ENCODE results near the gene MILR1.
"Not testable (repeated sequence)": the region's sequence is repeated elsewhere in the genome, so short reads cannot be mapped to it uniquely, and the experiment has no call there.

MILR1 gene, protein sequence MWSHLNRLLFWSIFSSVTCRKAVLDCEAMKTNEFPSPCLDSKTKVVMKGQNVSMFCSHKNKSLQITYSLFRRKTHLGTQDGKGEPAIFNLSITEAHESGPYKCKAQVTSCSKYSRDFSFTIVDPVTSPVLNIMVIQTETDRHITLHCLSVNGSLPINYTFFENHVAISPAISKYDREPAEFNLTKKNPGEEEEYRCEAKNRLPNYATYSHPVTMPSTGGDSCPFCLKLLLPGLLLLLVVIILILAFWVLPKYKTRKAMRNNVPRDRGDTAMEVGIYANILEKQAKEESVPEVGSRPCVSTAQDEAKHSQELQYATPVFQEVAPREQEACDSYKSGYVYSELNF

GRCh38 chr17:64448665-64449512 is at the start of gene MILR1:
Gene MILR1 (plus strand): TSS chr17:64449115. CDS start chr17:64449169, 54 bp downstream.
- no peak for DNase-seq

DNA sequence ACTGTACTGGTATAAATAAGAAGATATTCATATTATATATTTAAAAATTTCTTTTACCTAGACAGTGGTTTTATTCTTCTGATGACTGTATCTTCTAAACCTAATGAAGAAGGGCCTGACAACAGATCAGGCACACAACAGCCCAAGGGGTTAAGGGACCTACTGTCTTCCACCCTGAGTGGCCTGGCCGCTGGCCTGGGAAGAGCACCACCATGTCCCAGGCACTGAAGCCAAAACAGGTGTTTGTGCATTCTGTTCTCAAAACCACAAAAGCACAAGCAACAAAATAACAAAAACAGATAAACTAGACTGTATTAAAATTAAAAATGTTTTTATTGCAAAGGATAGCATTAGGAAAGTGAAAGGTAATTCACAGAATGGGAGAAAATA is 49.2 kb upstream of the MILR1 start:
- no peak for DNase-seq

GRCh38 chr17:64400642-64401041 is 48.3 kb upstream of the MILR1 start:
- no peak for DNase-seq

GRCh38 chr17:64401244-64401860 is 47.6 kb upstream of the MILR1 start:
- DNase-seq, result no peak

DNA sequence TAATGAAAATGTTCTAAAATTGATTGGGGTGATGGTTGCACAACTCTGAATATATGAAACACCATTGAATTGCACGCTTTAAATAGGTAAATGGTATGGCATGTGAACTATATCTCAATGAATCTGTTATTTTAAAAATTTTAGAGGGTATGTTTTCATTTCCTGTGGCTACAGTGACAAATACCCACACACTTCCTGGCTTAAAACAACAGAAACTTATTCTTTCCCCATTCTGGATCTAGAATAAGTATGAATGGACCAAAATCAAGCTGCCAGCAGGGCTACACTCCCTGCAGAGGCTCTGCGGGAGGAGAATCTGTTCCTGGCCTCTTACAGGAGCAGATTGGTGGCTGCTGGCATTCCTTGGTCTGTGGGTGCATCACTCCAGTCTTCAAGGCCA is 47.0 kb upstream of the MILR1 start:
- no peak for DNase-seq

- no peak for DNase-seq
Observed at GRCh38 chr17:64402469-64402868, 46.4 kb upstream of the MILR1 start.

DNA sequence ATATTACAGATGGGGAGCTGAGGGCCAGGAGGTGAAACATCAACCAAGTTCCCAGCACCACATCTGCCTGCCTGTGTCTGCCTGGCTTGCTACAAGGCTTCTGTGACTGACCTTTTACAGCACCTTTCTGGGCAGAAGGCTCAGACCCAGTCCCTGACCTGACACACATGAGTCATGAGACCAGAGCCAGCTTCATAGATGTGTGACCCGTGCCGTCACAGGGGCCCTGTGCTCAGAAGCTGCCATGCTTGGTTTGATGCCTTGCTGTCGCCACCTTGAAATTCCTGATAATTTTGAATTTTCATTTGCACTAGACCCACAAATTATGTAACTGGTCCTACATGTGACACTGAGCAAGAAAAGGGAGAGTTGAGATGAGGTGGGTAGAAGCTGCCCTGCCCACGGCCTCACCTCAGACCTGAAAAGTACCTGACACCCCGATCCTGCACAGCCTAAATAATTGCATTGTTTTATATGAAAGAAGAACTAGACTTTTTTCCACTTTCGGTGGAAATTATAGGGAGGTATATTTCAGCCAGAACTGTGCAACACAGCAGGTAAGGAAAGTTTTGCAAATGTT is 44.9 kb upstream of the MILR1 start:
- DNase-seq, result no peak

- DNase-seq, result no peak
Observed at GRCh38 chr17:64406321-64407200, 42.4 kb upstream of the MILR1 start.

DNA sequence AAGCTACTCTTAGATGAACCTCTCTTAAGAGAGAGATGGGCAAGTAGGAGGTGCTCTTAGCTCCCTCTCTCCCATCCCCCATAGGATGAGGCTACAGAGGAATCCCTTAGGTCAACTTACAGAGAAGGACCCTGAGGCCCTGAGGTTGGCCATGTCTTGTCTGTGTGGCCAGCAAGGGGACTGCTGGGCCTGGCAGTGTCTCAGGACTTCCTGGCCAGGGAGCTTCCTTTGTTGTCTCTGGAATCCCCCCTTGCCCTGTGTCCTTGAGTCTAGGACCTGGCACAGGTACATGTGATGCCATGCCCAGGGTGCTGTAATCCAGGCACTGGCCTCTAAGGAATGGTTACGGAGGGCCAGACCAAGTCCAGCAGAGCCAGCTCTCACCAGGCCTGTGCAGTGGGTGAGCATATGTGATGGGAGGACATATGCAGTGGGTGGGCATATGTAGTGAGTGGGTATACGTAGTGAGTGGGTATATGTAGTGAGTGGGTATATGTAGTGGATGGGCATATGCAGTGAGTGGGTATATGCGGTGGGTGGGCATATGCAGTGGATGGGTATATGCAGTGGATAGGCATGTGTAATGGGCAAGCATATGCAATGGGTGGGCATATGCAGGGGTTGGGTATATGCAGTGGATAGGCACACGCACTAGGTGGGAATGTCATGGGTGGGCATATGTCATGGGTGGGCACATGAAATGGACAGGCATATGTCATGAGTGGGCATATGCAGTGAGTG is 38.0 kb upstream of the MILR1 start:
- no peak for DNase-seq

GRCh38 chr17:64411999-64412771 is 36.7 kb upstream of the MILR1 start:
- DNase-seq, result peak; percentile 72

DNA sequence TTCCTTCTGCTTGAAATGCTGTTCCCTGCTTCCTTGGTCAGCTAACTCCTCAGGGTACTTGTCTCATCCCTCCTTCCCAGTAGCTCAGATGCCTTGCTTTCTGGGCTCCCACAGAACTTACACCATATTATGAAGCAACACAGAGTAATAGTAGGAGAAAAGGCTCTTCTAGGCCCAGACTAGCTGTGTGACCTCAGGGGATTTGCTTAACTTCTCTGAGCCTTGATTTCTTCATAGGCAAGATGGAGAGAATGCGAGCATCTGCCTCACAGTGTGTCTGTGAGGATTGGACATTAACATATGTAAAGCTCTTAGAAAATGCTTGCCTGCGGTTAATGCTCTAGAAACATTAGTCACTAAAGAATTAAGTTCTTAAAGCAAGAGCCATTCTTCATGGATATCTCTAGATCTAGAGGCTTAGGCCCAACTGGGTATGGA is 36.0 kb upstream of the MILR1 start:
- no peak for DNase-seq

DNA sequence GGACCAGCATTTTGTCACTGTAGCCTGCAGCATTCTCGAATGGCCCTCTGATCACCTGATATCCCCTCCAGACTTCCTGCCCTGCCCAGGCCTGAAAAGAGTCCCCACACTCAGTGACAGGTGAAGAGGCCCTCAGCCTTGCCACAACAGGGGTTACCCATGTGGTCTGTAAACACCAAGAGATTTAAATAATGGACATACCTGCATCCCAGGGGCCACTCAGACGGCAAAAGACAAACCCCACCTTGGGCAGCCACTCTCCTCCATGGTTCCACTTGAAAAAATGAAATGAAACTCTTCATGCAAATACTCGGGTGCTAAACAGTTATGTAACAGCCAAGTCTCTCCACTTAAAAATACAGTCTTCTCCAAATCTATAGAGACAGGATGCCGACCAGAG is 35.4 kb upstream of the MILR1 start:
- DNase-seq, result no peak

- DNase-seq, result peak; percentile 70
Observed at GRCh38 chr17:64418506-64419339, 30.2 kb upstream of the MILR1 start.

DNA sequence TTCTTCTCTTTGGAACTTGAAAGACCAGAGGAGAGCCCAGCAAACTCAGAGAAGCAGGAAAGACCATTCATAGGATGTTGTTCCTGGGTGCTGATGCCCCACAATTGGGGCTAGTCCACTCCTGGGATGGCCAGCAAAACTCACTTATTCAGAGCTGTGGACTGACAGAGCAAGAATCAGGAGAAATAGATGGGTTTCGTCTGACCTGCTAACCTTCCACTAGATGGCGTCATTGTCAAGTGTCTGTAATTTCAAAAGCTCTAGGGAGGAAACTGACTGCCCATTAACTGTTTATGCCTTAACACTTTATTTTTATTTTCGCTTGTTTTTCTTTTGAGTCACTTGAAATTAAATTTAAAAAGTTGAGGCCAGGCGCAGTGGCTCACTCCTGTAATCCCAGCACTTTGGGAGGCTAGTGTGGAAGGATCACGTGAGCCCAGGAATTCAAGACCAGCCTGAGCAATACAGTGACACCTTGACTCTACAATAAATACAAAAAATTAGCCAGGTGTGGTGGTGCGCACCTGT is 28.7 kb upstream of the MILR1 start:
- DNase-seq, result peak; percentile 71

- DNase-seq, result not testable (repeated sequence)
Observed at GRCh38 chr17:64422121-64422520, 26.8 kb upstream of the MILR1 start.

GRCh38 chr17:64423881-64424280 is 25.0 kb upstream of the MILR1 start:
- no peak for DNase-seq

DNA sequence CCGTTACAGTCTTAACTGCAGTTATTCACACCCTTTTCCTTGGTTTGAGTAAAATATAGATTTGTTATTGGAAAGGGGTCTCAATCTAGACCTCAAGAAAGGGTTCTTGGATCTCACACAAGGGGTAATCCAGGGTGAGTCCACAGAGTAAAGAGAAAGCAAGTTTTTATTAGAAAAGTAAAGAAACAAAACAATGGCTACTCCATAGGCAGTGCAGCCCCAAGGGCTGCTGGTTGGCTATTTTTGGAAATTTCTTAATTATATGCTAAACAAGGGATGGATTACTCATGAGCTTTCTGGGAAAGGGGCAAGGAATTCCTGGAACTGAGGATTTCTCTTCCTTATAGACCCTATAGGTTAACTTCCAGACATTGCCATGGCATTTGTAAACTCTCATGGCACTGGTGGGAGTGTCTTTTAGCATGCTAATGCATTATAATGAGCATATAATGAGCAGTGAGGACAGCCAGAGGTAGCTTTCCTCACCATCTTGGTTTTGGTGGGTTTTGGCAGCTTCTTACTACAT is 24.5 kb upstream of the MILR1 start:
- no peak for DNase-seq

- DNase-seq, result no peak
Observed at GRCh38 chr17:64425191-64425590, 23.7 kb upstream of the MILR1 start.

GRCh38 chr17:64426596-64426995 is 22.3 kb upstream of the MILR1 start:
- DNase-seq, result no peak
